H9 (cell line): ENCODE results near the gene BCL6. TPM values are rescaled to one million over a fixed set of nuclear protein-coding genes. Genes with fewer than 3 reads are reported as not detected.

Experiments used
- DNase-seq: peaks from one replicate; pipeline ENCODE4 v3.0.0-alpha.2; 2017
- H2AFZ ChIP-seq: one replicate; pipeline ENCODE4 v1.6.1; 2013; ENCODE audit warnings: mild to moderate bottlenecking, low read length, control low read depth, moderate library complexity
- H2AK5ac ChIP-seq: 2 replicates; pipeline ENCODE4 v1.6.1; 2013; ENCODE audit warnings: low read length, control low read depth, mixed read lengths; ENCODE audit not compliant: insufficient read length
- H2BK120ac ChIP-seq: one replicate; pipeline ENCODE4 v1.6.1; 2013; ENCODE audit warnings: low read depth, mild to moderate bottlenecking, low read length, control low read depth, inconsistent platforms; ENCODE audit not compliant: poor library complexity, severe bottlenecking
- H2BK12ac ChIP-seq: 2 replicates; pipeline ENCODE4 v1.6.1; 2013; ENCODE audit warnings: low read length, control low read depth, mixed read lengths, low read depth; ENCODE audit not compliant: insufficient read length
- H2BK15ac ChIP-seq: 2 replicates; pipeline ENCODE4 v1.6.1; 2013; ENCODE audit warnings: low read depth, low read length, control low read depth
- H2BK20ac ChIP-seq: one replicate; pipeline ENCODE4 v1.6.1; 2013; ENCODE audit warnings: low read depth, mild to moderate bottlenecking, low read length, control low read depth, inconsistent platforms; ENCODE audit not compliant: poor library complexity, severe bottlenecking
- H2BK5ac ChIP-seq: 2 replicates; pipeline ENCODE4 v1.6.1; 2013; ENCODE audit warnings: low read length, control low read depth, mixed read lengths; ENCODE audit not compliant: insufficient read length
- H3K14ac ChIP-seq: 2 replicates; pipeline ENCODE4 v1.6.1; 2013; ENCODE audit warnings: low read length, control low read depth; ENCODE audit not compliant: insufficient read depth
- H3K18ac ChIP-seq: 2 replicates; pipeline ENCODE4 v1.6.1; 2013; ENCODE audit warnings: low read depth, mild to moderate bottlenecking, mixed read lengths, low read length, control low read depth; ENCODE audit not compliant: insufficient read length
- H3K23ac ChIP-seq: 2 replicates; pipeline ENCODE4 v1.6.1; 2013; ENCODE audit warnings: low read length, control low read depth, mixed read lengths, low read depth; ENCODE audit not compliant: insufficient read length
- H3K23me2 ChIP-seq: 2 replicates; pipeline ENCODE4 v1.6.1; 2013; ENCODE audit warnings: low read depth, mild to moderate bottlenecking, mixed read lengths, low read length, control low read depth; ENCODE audit not compliant: insufficient read length, poor library complexity, severe bottlenecking
- H3K27ac ChIP-seq: 2 replicates; pipeline ENCODE4 v1.5.1; 2013; ENCODE audit warnings: low read length, control low read depth, mixed read lengths, low read depth; ENCODE audit not compliant: insufficient read length
- H3K27me3 ChIP-seq: 2 replicates; pipeline ENCODE4 v1.6.1; 2013; ENCODE audit warnings: low read length, control low read depth, inconsistent platforms; ENCODE audit not compliant: insufficient read depth
- H3K4ac ChIP-seq: 2 replicates; pipeline ENCODE4 v1.6.1; 2013; ENCODE audit warnings: low read depth, mild to moderate bottlenecking, control low read depth, inconsistent platforms, low read length, moderate library complexity
- H3K4me1 ChIP-seq: 2 replicates; pipeline ENCODE4 v1.6.1; 2013; ENCODE audit warnings: low read length, control low read depth, inconsistent platforms; ENCODE audit not compliant: insufficient read depth
- H3K4me2 ChIP-seq: 2 replicates; pipeline ENCODE4 v1.6.1; 2013; ENCODE audit warnings: low read length, control low read depth, mixed read lengths; ENCODE audit not compliant: insufficient read length, insufficient read depth
- H3K56ac ChIP-seq: 2 replicates; pipeline ENCODE4 v1.6.1; 2013; ENCODE audit warnings: low read depth, mild to moderate bottlenecking, mixed read lengths, low read length, control low read depth; ENCODE audit not compliant: insufficient read length
- H3K79me1 ChIP-seq: 2 replicates; pipeline ENCODE4 v1.6.1; 2013; ENCODE audit warnings: low read depth, mild to moderate bottlenecking, moderate library complexity, low read length, control low read depth, inconsistent platforms; ENCODE audit not compliant: insufficient read depth, poor library complexity, severe bottlenecking
- H3K79me2 ChIP-seq: 2 replicates; pipeline ENCODE4 v1.6.1; 2013; ENCODE audit warnings: low read length, control low read depth, inconsistent platforms; ENCODE audit not compliant: insufficient read depth
- H3K9ac ChIP-seq: 2 replicates; pipeline ENCODE4 v1.6.1; 2013; ENCODE audit warnings: low read length, control low read depth, mixed read lengths; ENCODE audit not compliant: insufficient read length; ENCODE audit errors: extremely low read depth
- H3K9me3 ChIP-seq: one replicate; pipeline ENCODE4 v1.6.1; 2013; ENCODE audit warnings: low read depth, low read length, inconsistent platforms; ENCODE audit not compliant: control insufficient read depth
- H3T11ph ChIP-seq: one replicate; pipeline ENCODE4 v1.6.1; 2013; ENCODE audit warnings: mild to moderate bottlenecking, low read length, control low read depth, inconsistent platforms
- H4K20me1 ChIP-seq: one replicate; pipeline ENCODE4 v1.6.1; 2013; ENCODE audit not compliant: control insufficient read depth, insufficient read length, insufficient read depth
- H4K5ac ChIP-seq: 2 replicates; pipeline ENCODE4 v1.6.1; 2013; ENCODE audit warnings: low read depth, mild to moderate bottlenecking, mixed read lengths, low read length, control low read depth; ENCODE audit not compliant: insufficient read length
- H4K8ac ChIP-seq: replicated peaks from 2 replicates; pipeline ENCODE4 v1.6.1; 2013; ENCODE audit warnings: low read length, control low read depth, mixed read lengths, low read depth; ENCODE audit not compliant: insufficient read length
- H4K91ac ChIP-seq: 2 replicates; pipeline ENCODE4 v1.6.1; 2013; ENCODE audit warnings: low read depth, mild to moderate bottlenecking, moderate library complexity, mixed read lengths, low read length, control low read depth; ENCODE audit not compliant: insufficient read length
- H3K27ac Mint-ChIP-seq, 3 experiments: 2 replicates in 2 of 3; 3 replicates in 1 of 3; pipeline ENCODE4 v1.8.0; 2020 to 2021; ENCODE audit warnings: mixed read lengths in 3 of 3, mild to moderate bottlenecking in 1 of 3, moderate library complexity in 1 of 3
- H3K27me3 Mint-ChIP-seq: 2 replicates; pipeline ENCODE4 v1.8.0; 2021; ENCODE audit warnings: low read depth, mild to moderate bottlenecking, moderate library complexity, mixed read lengths
- H3K36me3 Mint-ChIP-seq, 3 experiments: 2 replicates in 2 of 3; 3 replicates in 1 of 3; pipeline ENCODE4 v1.8.0; 2020 to 2021; ENCODE audit warnings: low read depth in 3 of 3, mixed read lengths in 3 of 3; ENCODE audit not compliant: insufficient read depth in 1 of 3
- H3K4me1 Mint-ChIP-seq, 2 experiments: 2 replicates each; pipeline ENCODE4 v1.8.0; 2020; ENCODE audit warnings: mixed read lengths in 2 of 2
- H3K4me3 Mint-ChIP-seq, 2 experiments: 2 replicates in 1 of 2; 3 replicates in 1 of 2; pipeline ENCODE4 v1.8.0; 2020 to 2021; ENCODE audit warnings: mild to moderate bottlenecking in 2 of 2, mixed read lengths in 2 of 2, moderate library complexity in 1 of 2
- H3K9me3 Mint-ChIP-seq, 2 experiments: 2 replicates in 1 of 2; 3 replicates in 1 of 2; pipeline ENCODE4 v1.8.0; 2020; ENCODE audit warnings: mild to moderate bottlenecking in 2 of 2, mixed read lengths in 2 of 2, moderate library complexity in 1 of 2
- WGBS: extraction: QIAGEN DNeasy Blood & Tissue Kit; methylation state at CpG from one replicate; pipeline ENCODE4 v1.1.7; 2013; ENCODE audit warnings: missing lambda C conversion rate, low lambda C conversion rate, mixed read lengths; ENCODE audit not compliant: insufficient read length; ENCODE audit errors: extremely low coverage; 5-methylcytosine and 5-hydroxymethylcytosine counted together
- total RNA-seq: library from RNA; stranded (reverse); gene quantifications from 2 replicates; pipeline ENCODE4 v1.2.1, GENCODE V29; 2021
- TF ChIP-seq, protein P1 (sequence below): fragments of 200-600 bp; sonication (generic); conservative IDR thresholded peaks from 3 replicates; pipeline ENCODE4 v1.8.0; 2021; ENCODE audit warnings: antibody characterized with exemption, mild to moderate bottlenecking

BCL6 gene
- total RNA-seq, 1 experiment from 2014 or later, result 3.4 TPM

DNA sequence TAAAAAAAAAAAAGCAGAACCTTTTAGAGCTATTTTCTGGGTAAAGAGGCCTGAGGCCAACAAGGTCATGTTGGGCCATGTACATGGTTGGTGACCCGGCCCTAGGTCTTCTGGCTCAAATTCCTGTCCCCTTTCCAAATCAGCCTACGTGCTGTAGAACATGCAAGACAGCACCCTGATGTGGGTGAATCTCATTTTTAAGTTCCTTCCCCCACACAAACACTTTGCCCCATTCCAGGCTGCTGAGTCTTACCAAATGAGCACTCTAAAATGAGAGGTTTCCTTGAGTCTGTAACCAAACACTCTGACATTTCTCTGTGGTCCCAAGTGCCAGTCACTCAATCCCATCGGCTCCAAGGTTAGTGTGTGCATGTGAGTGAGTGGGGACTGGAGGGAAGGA is 9.4 kb downstream of the BCL6 start:
- Histone ChIP-seq H2BK20ac (no peak overlapping the region), H3K9me3 (no peaks in the 10 kb centered on the region), H3K9ac (no peak overlapping the region), H3K23me2 (peaks cover 27% of the 10 kb centered on the region), H3K4me1 (peaks cover 10% of the 10 kb centered on the region; the same call in 1 of the 2 replicates), H3K79me1 (no peaks in the 10 kb centered on the region), H2AFZ (no peak overlapping the region), H2BK12ac (no peak overlapping the region), H3T11ph (no peak overlapping the region), H3K27ac (no peak overlapping the region), H3K14ac (no peak overlapping the region), H3K4me2 (no peak overlapping the region), H4K20me1 (no peaks in the 10 kb centered on the region), H2BK5ac (no peak overlapping the region), H3K56ac (no peak overlapping the region), H3K4ac (no peak overlapping the region), H4K8ac (no peak overlapping the region), H3K18ac (no peak overlapping the region), H2BK120ac (no peak overlapping the region), H3K79me2 (0 out of 2 replicates have a peak, but pooled peaks cover 1% of the 10 kb centered on the region), H3K23ac (no peak overlapping the region), H2BK15ac (no peak overlapping the region), H3K27me3 (no peaks in the 10 kb centered on the region; the same call in 1 of the 2 replicates), H4K5ac (no peak overlapping the region), H2AK5ac (no peak overlapping the region), H4K91ac (no peak overlapping the region)
- WGBS, result no CpG with 5 or more reads among the region's 3 CpGs
- H3K36me3 Mint-ChIP-seq, result peaks cover 2 to 15% (median 15%) of the 10 kb centered on the region in 3 experiments; a peak in 6 of 7 replicates
- no peak overlapping the region for H3K27ac Mint-ChIP-seq
- TF ChIP-seq, protein P1, sequence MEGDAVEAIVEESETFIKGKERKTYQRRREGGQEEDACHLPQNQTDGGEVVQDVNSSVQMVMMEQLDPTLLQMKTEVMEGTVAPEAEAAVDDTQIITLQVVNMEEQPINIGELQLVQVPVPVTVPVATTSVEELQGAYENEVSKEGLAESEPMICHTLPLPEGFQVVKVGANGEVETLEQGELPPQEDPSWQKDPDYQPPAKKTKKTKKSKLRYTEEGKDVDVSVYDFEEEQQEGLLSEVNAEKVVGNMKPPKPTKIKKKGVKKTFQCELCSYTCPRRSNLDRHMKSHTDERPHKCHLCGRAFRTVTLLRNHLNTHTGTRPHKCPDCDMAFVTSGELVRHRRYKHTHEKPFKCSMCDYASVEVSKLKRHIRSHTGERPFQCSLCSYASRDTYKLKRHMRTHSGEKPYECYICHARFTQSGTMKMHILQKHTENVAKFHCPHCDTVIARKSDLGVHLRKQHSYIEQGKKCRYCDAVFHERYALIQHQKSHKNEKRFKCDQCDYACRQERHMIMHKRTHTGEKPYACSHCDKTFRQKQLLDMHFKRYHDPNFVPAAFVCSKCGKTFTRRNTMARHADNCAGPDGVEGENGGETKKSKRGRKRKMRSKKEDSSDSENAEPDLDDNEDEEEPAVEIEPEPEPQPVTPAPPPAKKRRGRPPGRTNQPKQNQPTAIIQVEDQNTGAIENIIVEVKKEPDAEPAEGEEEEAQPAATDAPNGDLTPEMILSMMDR, result no peak
- no peak overlapping the region; a peak in 1 of 5 replicates for H3K4me3 Mint-ChIP-seq
- peaks cover 29 to 35% of the 10 kb centered on the region in 2 experiments for H3K4me1 Mint-ChIP-seq
- no peak for DNase-seq
- no peaks in the 10 kb centered on the region for H3K9me3 Mint-ChIP-seq
- peaks cover 17% of the 10 kb centered on the region for H3K27me3 Mint-ChIP-seq
